Pulmonary artery endothelial cell (primary cell): ENCODE measurements around the gene DPF3. TPM values are rescaled to one million over a fixed set of nuclear protein-coding genes. Genes with fewer than 3 reads are reported as not detected.

Experiments used
- DNase-seq: peaks from one replicate; pipeline ENCODE4 v3.0.0-alpha.2; 2011; ENCODE audit warnings: low read depth, low spot score
- total RNA-seq: library from RNA; depleted of rRNA; stranded (reverse); fragments of >200 nt; gene quantifications from 2 replicates; pipeline ENCODE4 v1.2.3, GENCODE V29; 2014

The DPF3 gene
- total RNA-seq, 1 donor from 2014 or later: 7.6 TPM

DNA sequence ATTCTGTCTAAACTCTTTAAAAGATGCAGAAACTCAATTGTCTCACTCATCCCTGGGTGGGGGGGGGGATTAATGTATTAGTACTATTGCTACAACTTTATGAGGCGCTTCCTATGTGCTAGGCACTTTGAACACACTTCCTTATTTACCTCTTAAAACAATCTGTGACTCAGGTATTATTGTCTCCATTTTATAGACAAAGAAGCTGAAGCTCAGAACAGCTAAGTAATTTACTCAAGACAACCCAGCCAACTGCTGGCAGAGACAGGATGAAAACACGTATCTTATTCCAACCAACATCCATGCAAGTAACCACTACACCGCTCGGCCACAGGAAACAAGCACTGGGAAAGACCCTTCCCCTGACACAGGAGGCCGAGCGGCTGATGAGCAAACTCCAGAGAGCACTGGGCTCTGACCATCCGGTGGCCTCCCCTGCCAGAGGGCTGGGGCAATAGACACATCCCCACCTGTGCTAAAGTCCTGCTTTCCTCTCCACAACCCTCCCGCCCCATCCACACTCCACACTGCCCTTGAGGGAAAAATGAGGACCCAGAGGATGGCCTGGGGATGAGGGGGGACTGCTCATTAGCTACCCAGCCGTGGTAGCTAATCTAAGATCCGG, 244.2 kb downstream of the DPF3 start:
- no peak for DNase-seq

DNA sequence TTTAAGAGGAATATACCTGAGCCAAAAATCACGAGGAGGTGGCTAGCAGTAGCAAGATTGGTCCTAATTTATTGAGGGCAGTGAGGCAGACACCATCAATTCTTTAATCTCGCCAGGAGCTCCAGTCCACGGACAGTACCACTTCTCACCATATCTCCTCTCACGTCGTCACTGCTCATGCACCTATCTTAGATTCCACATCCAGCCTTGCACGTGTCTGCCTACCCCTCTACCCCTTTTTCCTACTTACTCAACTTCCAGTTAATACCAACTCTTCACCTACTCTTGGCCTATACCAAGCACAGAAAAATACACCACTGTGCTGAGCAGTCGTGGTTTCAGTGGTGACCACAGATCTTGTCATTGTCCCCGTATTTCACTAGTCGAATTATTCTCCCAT, 246.1 kb downstream of the DPF3 start:
- no peak for DNase-seq

DNA sequence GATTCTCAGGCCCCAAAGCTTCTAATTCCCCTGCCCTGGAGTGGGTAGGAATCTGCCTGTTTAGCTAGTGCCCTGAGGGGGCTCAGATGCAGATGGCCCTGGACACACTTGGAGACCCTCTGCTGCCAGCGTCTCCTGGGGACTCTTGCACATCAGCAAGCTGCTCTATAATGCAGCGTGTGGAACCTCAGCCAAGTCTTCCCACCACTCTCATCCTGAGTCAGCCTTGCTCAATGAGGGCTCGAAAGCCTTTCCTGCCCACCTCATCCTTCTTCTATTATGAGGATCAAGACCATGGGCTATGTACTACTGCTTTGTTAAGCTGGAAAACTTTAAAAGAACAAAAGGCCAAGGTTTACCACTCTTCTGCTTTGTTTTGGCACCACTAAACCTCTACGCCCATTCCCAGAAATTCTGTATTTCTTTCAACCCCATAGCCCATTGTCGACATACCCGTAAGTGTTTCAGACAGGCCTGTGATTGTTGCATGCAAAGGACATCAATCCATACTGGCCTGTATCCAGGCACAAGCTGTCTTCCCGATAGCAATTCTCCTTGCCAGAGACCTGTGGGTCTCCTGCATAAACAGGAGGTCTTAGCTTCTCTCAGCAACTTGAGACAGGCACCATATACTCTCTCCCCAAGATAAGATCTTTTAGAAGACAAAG, 246.9 kb downstream of the DPF3 start:
- peak; percentile 44 for DNase-seq

DNA sequence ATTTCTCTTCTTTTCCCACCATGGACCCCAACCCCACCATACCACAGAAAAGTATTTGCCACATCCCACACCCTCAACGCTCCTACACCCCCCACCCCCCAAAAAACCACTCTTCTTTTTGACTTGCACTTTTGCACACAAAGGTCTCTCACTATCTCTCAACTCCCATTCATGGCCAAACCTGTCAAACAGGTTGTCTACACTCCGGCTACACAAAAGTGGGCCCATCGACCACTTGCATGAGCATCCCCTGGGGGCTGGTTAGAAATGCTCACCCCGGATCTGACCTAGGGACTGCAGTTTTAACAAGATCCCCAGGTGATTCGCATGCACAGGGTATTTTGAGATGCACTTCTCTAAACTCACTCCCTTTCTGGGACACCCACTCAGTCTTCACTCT, 248.2 kb downstream of the DPF3 start:
- DNase-seq: no peak

DNA sequence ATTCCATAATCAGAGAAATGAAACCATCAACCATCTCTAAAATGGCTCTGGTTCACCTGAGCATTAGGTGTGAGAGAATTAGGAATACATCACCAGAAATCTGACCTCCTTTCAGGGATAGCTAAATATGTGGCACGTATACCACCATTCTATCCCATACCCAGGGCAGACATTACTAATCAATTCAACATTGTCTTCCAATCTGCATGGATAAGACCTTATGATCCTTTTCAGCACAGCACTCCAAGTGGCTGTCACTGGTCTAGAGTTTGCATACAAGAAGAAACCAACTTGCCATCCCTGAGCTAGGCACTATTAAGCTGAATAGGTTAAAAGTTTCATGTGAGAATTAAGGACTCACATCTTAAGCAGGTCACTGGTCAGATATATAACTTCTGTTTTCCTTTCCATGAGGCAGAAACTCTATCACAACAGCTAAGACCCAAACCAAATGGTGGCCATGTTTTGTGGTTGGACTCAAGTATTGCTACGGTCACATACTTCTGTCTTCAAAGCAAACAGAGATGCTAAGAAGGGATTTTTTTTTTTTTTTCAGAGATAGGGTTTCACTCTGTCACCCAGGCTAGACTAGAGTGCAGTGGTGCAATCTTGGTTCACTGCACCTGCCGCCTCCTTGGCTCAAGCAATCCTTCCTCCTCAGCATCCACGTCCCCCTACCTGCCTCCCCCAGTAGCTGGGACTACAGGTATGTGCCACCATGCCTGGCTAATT, 249.0 kb downstream of the DPF3 start:
- no peak for DNase-seq

DNA sequence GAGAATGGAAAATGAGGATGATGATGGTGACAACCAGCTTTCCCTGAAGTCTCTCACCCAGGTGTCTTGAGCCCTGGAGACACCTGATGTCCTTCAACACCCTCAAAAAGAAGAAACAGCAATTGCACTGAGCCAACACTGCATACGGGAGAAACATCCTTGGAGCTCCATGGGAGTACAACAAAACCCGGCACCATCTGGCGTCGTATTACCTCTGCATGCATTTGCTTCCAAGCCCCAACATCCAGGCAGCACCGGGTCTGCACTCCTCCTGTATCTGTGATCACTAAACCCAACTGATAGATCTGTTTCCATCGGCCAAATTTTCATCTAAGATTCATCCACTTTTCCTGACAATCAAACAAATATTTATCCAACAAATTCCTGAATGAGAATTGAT, 249.9 kb downstream of the DPF3 start:
- DNase-seq: no peak

DNA sequence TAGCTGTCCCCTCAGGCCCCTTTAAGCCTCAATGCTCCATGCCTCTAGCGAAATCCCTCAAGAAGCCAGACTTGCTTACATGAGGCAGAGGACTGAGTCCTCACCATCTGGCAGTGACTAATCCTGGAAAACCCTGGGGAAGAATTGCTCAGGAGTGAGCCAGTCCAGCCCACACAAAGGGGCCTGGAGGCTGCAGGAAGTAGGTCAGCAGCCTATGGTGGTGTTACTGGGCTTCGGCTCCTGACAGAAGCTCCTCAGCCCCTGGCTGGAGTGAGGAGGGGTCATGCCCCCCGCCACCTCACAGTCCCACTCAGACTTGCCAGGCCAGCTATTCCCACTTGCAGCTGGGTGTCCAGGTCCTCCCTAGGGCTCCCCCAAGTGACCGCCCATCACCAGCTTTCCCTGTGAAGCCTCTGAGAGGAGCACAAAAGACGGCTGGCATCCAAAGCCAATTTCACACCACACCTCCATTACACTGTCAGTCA, 250.5 kb downstream of the DPF3 start:
- peak; percentile 91 for DNase-seq

DNA sequence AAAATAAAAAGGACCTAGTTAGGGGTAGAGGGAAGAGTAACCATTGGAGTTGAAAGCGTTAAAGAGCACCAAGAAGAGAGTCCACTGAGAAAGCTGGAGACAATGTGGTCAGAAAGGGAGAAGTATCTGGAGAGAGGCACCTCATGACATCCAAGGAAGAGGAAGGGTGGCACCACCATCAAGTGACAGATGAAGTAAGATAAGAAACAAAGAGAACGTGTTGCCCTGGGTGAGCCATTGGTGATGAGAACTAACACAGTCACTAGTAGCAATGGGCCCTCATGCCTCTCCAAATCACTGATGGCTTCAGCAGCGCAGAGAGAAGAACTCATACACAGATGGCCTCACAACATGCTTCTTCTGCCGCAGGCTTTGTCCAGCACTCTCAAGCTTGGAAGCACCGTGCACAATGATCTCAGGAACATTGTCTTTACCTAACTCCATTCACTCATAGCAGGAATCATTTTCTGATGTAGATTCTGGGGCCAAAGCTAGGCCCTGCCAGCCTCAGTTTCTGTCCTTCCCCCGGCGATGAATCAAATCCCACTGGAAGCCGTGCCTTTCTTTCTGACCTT, 252.9 kb downstream of the DPF3 start:
- no peak for DNase-seq

DNA sequence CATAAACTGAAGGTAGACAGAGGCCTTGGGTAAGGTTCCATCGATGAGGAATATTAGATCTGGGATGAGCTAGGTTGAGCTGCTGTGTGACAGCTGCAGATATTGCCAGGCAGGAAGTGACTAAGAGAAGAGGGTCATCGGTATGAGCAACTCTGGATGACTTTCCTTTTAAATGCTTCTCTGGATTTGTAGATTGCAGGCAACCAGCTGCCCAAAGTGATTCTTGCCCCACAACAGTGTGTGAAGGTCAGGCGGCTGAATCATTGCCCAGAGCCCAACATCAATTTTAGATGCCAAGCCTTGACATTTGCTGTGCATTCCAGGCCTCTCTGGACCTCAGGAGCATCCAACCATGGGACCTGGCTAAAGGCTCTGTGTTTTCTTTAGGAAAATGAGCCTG, 255.9 kb downstream of the DPF3 start:
- no peak for DNase-seq

DNA sequence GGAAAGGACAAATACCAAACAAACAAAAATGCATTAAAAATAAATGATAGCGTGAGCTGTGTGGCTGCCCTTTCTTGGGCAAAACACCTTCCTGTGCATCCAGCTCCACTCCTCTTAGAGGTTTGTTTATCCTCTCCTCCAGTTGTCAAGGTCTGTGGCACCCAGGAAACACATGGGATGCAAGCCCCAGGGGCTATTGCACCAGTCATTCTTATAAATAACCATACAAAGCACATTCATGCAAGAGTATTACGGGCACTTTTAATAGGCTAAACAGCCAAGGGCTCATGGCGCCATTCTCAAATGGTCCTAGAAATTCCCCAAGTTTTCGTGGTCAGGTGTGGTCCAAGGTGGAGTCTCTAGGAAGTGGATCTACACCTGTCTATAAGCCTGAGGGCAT, 257.0 kb downstream of the DPF3 start:
- no peak for DNase-seq

DNA sequence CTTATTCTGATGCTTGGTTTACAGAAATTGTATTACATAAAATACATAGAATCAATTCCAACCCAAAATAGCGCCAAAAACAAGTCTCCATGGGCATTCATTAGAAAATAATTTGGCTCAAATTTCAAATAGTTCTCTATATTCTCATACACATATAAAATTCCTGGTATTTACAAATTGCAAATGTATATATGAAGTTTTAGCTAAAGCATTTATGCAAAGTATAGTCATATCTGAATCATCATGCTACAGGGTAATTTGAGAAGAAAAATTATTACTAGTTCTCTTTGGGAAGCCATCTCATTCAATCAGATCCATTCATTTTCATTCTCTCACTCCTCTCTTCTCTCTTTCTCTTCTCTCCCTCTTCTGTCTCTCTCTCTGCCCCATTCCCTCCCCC, 257.8 kb downstream of the DPF3 start:
- no peak for DNase-seq

DNA sequence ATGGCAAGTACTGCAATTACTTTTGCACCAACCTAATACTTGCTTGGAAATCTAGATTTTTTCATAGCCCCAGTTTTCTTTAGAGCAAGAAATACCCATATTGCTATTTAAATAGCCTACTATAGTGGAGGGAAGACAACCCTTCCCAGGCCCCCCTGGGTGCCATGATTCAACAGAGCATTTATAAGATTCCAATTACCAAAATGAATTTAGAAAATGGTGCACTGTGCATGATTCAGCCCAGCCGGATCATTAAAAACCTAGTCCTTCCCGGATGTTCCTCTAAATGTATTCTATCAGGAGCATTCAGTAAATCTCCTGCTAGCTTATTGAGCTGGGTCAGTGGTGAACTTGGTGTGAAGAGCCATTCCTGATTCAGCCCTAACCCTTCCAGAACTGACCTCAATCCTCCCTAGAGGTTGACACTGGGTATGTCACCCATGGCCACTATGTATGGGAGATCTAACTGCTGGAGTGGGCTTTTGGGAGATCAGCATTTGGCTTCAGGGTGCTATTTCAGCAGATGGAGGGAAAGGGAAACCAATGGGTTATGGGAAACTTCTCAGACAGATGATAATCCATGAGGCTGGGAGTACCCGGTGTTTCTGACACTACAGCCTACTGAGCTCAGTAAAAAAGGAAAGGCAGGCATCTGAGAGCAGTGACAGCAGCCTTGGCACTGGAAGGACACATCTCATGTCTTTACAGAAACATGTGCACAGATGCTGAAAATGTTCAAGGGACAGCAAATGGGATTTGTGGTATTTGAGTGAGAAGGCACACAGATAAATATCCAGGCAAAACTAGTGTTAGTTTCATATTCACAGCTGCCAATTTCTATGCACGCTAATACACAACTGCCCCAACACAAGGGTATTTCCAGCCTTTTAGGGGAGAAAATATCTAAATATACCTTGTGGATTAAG, 258.9 kb downstream of the DPF3 start:
- DNase-seq: no peak

DNA sequence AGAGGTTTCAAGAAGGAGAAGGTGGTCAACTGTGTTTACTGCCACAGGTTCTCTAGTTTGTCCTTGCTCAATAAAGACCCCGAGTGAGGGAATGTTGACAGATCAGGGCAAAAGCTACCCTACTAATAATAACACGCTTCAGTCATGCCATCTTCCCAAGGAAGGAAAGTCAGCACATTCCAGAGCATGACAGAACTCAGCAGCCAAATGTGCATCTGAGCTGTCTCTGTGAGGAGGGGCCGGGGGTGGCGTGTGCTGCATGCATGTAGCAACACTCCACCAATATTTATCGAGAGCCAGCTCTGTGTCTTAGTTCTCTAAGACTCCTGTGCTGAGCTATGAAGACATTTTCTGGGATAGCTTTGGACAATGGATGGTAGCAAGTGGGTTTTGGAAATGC, 260.4 kb downstream of the DPF3 start:
- no peak for DNase-seq

DNA sequence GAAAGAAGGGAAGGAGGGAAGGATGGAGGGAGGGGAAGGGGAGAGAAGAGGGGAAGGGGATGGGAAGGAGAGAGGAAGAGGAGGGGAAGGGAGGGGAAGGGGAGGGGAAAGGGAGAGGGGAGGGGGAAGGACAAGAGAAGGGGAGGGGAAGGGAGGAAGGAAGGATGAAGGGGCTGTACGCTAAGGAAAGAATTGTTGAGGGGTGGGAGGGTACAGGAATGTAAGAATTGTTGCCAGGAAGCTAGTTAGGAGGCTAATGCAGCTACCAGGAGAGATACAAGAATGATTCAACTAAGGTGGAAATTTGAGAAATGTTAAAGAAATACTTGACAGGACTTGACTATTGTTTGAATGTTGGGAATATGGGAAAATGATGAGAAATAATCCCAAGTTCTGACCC, 261.2 kb downstream of the DPF3 start:
- DNase-seq: no peak

DNA sequence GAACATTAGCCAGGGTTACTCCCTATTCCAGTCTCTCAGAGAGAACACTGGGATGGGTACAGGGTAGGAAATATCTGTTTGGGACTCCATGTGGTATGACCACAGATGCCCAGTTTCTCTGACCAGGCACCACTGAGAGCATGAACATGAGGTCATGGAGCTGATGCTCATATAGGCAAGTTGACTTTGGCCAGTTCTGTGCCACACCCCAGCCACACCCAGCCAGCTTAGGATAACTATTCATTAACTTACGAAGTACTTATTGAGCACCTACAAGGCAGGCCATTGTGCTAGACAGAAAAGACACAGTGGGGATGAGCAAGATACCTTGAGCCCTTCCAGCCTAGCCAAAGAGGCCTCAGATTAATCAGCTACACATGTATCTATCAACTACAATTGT, 262.5 kb downstream of the DPF3 start:
- DNase-seq: no peak

DNA sequence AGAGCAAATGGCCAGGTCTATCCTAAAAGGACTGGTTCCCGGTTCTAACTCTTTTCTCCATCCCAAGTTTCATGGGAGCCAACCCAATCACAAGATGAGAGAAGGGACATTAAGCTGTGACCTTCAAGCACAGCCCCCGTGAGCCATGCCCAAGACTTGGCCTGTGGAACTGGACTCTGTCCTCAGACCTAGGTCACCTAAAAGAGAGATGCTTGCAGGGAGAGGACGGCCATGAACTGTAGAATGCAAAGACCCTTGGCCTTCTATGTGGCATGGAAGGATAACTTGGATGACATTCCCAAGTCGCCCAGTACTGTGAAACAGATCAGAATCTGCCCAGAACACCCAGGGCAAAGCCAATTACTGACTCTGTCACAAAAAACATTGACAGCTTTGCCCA, 263.5 kb downstream of the DPF3 start:
- DNase-seq: no peak

DNA sequence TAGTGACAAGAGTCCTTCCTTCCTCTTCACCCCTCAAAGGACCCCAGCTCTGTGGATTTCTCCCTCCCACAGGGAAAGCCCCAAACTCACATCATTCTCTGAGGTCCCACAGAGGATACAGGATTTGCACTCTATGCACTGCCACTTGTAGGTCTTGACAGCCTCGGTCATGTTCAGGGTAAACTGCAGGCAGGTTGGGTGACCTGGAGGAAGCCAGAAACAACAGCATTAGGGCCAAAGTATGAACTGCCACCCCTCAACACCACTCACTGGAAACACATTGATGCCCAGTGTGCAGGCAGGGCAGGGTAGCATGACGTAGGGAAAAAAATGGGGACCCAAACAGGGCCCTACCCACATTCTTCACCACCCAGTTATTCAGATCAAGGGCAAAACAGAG, 264.4 kb downstream of the DPF3 start:
- DNase-seq: no peak

DNA sequence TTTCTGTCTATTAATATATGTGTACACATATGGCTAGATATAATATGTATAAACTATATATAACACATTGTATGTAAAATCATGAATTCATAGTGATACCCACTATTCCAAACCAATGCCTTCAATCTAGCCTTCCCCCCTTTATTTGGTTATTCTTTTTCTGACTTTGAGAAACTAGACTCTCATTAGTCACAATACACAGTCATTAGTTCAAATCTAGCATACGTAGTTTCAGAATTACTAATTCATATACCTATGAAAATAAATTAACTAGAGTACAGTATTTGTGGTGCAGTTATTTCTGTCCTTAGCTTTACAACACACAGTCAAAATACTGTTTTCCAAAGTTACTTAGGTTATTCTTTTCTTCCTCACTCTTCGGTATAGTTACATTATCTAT, 268.2 kb downstream of the DPF3 start:
- no peak for DNase-seq

DNA sequence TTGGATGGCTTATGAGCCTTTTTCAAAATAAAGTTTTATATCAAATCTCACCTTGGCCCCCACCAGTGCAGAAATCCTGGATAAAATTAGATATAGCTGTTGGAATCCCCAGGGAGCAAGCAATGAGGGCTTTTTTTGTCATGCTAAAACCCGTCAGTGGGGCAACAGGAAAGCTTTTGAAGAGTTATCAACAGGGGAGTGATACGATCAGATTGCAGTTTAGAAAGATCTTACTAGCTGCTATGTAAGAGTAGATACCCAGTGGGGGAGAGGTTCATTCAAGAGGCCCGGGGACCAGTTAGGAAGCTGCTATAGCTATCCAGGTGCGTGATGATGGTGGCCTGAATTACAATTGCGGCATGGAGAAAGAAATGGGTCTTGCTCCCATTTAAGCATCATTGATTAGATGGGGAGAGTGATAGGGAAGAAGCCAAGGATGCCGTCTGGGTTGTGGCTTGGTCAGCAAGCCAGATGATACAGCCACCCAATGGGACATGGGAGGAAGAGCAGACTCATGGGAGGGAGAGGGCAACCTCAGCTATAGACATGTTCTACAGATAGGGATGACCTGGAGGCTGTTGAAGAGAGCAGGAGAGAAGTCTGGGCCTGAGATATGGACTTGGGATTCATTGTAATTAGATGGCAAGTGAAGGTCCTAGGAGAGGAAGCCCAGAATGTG, 272.4 kb downstream of the DPF3 start:
- no peak for DNase-seq

DNA sequence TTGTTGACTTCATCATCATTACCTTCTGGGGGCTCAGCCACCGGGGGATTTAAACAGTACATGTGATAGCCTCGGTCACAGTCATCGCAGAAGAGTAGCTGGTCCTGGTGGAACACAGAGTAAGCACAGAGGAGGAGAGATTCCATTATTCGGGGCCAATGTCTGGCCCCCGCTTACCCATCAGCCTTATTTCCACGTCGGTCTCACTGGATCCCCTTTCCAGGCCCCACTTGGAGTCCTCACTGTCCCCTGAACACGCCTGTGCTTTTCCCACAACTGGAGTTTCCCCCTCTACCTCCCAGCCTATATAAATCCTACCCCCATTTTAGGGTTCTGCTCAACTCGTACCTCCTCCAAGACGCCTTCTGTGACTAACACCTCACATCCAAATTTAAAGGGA, 274.0 kb downstream of the DPF3 start:
- DNase-seq: no peak

DNA sequence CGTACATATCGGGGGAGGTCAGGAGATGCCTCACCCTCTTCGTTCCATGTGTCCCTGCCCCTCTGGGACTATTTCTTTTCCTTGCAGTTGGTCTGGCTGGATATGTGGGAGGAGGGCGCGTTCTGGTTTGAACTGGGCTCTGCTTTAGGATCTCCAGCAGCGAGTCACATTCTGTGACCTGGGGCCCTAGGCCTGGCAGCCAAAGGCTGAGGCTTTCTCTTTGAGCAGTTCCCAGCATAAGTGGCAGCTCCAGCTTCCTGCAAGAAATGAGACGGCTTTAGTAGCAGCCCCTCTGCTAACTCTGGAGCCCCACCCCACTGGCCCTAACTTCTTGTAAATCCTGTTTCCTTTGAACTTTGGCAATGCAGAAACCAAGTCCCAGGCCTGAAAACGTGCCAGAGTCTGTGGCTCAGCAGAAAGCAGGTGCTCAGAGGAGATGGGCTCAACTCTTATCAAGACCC, 274.8 kb downstream of the DPF3 start:
- DNase-seq: no peak
